ENCODE measurements around the gene HUWE1. TPM values are rescaled to one million over a fixed set of nuclear protein-coding genes. Genes with fewer than 3 reads are reported as not detected.
"Not testable (repeated sequence)": the region's sequence is repeated elsewhere in the genome, so short reads cannot be mapped to it uniquely, and the experiment has no call there.

The HUWE1 gene
- total and polyA plus RNA-seq, 2 experiments from 2014 or later = 61.2 to 225 TPM

DNA sequence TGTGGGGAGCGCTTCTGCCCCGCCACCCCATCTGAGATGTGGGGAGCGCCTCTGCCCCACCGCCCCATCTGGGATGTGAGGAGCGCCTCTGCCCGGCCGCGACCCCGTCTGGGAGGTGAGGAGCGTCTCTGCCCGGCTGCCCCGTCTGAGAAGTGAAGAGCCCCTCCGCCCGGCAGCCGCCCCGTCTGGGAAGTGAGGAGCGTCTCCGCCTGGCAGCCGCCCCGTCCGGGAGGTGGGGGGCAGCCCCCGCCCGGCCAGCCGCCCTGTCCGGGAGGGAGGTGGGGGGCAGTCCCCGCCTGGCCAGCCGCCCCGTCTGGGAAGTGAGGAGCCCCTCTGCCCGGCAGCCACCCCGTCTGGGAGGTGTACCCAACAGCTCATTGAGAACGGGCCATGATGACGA lies 35.1 kb upstream of the HUWE1 start:
- H3K4me3 ChIP-seq; ATAC-seq; H3K27me3 Mint-ChIP-seq (ENCODE audit: insufficient read depth, low read depth, poor library complexity); H2AFZ ChIP-seq; H3K79me2 ChIP-seq (replicated peaks; ENCODE audit: insufficient read depth); H3K9me2 ChIP-seq (ENCODE audit: insufficient read depth); H3K4me2 ChIP-seq; H4K20me1 ChIP-seq (replicated peaks; ENCODE audit: insufficient read depth); H3K4me3 Mint-ChIP-seq; H3F3A ChIP-seq (replicated peaks; ENCODE audit: low read depth); H3K4me1 ChIP-seq (ENCODE audit: insufficient read depth); H3K36me3 Mint-ChIP-seq (ENCODE audit: low read depth); H3K27ac ChIP-seq (ENCODE audit: low read depth); H3K4me1 Mint-ChIP-seq; DNase-seq (ENCODE audit: low spot score); H3K27me3 ChIP-seq (ENCODE audit: insufficient read depth); H3K27ac Mint-ChIP-seq; H3K36me3 ChIP-seq (ENCODE audit: insufficient read depth): not testable (repeated sequence)
- peaks cover 15% of the 10 kb centered on the region; the same call in 1 of the 3 replicates for H3K9me3 Mint-ChIP-seq

DNA sequence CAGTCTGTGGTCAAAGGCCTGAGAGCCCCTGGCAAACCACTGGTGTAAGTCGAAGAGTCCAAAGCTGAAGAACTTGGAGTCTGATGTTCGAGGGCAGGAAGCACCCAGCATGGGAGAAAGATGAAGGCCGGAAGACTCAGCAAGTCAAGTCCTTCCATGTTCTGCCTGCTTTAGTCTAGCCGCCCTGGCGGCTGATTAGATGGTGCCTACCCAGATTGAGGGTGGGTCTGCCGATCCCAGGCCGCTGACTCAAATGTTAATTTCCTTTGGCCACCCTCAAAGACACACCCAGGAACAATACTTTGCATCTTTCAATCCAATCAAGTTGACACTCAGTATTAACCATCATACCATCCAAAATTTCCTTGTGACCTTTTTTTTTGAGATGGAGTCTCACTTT lies 33.1 kb upstream of the HUWE1 start:
- H3K9me2 ChIP-seq (ENCODE audit: insufficient read depth); ATAC-seq; H3K79me2 ChIP-seq (replicated peaks; ENCODE audit: insufficient read depth); H3K27ac ChIP-seq (ENCODE audit: low read depth); H2AFZ ChIP-seq; H3F3A ChIP-seq (replicated peaks; ENCODE audit: low read depth); H3K27ac Mint-ChIP-seq; H3K27me3 Mint-ChIP-seq (ENCODE audit: insufficient read depth, low read depth, poor library complexity); H3K4me1 Mint-ChIP-seq; H3K27me3 ChIP-seq (ENCODE audit: insufficient read depth); H3K4me3 Mint-ChIP-seq; DNase-seq (ENCODE audit: low spot score); H3K36me3 Mint-ChIP-seq (ENCODE audit: low read depth); H3K36me3 ChIP-seq (ENCODE audit: insufficient read depth); H4K20me1 ChIP-seq (replicated peaks; ENCODE audit: insufficient read depth); H3K4me3 ChIP-seq; H3K4me1 ChIP-seq (ENCODE audit: insufficient read depth); H3K4me2 ChIP-seq: not testable (repeated sequence)
- peaks cover 15% of the 10 kb centered on the region; the same call in 1 of the 3 replicates for H3K9me3 Mint-ChIP-seq

DNA sequence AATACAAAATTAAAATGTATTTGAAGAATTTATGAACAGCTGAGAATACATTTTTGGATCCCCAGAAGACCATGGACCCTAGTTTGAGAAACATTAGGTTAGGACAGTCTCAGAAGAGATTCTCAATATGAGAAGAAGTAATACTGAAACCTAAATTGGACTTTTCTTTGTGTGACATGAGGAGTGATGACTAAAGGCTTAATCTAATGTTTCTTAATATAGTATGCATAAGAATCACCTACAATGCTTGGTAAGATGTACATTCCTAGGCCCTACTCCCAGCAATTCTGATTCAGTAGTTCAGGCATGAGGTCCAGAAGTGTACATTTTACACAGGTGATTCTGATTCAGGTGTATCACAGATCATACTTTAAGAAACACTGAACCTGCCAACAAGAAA lies 31.6 kb upstream of the HUWE1 start:
- no peaks in the 10 kb centered on the region for H3K36me3 ChIP-seq (ENCODE audit: insufficient read depth)
- no peak overlapping the region for H3K4me2 ChIP-seq
- H3F3A ChIP-seq (replicated peaks; ENCODE audit: low read depth) = no peaks in the 10 kb centered on the region
- no peak overlapping the region for H2AFZ ChIP-seq
- H3K4me1 ChIP-seq (ENCODE audit: insufficient read depth) = no peaks in the 10 kb centered on the region
- H4K20me1 ChIP-seq (replicated peaks; ENCODE audit: insufficient read depth) = no peaks in the 10 kb centered on the region
- H3K9me3 Mint-ChIP-seq = peaks cover 4% of the 10 kb centered on the region; the same call in 1 of the 3 replicates
- no peak overlapping the region for H3K27ac ChIP-seq (ENCODE audit: low read depth)
- H3K9me2 ChIP-seq (ENCODE audit: insufficient read depth) = no peaks in the 10 kb centered on the region
- no peak for ATAC-seq
- H3K79me2 ChIP-seq (replicated peaks; ENCODE audit: insufficient read depth) = no peaks in the 10 kb centered on the region
- H3K4me3 Mint-ChIP-seq = no peak overlapping the region
- peaks cover 3% of the 10 kb centered on the region for H3K27me3 Mint-ChIP-seq (ENCODE audit: insufficient read depth, low read depth, poor library complexity)
- H3K36me3 Mint-ChIP-seq (ENCODE audit: low read depth) = no peaks in the 10 kb centered on the region
- no peak for DNase-seq (ENCODE audit: low spot score)
- H3K27ac Mint-ChIP-seq = no peak overlapping the region
- no peak overlapping the region for H3K4me3 ChIP-seq
- H3K27me3 ChIP-seq (ENCODE audit: insufficient read depth) = no peaks in the 10 kb centered on the region
- H3K4me1 Mint-ChIP-seq = peaks cover 20% of the 10 kb centered on the region
- no peak for TF ChIP-seq STAT1 (IDR thresholded peaks at IDR 0.05; ENCODE audit: unreplicated experiment)
- TF ChIP-seq CREB1 (CRISPR knock-in tag; IDR thresholded peaks at IDR 0.05; ENCODE audit: low read depth) = no peak
- TF ChIP-seq EZH2 (IDR thresholded peaks at IDR 0.05; ENCODE audit: low read depth, unreplicated experiment) = no peak
- TF ChIP-seq ZNF114 (CRISPR knock-in tag; IDR thresholded peaks at IDR 0.05) = no peak
- TF ChIP-seq, protein P1, sequence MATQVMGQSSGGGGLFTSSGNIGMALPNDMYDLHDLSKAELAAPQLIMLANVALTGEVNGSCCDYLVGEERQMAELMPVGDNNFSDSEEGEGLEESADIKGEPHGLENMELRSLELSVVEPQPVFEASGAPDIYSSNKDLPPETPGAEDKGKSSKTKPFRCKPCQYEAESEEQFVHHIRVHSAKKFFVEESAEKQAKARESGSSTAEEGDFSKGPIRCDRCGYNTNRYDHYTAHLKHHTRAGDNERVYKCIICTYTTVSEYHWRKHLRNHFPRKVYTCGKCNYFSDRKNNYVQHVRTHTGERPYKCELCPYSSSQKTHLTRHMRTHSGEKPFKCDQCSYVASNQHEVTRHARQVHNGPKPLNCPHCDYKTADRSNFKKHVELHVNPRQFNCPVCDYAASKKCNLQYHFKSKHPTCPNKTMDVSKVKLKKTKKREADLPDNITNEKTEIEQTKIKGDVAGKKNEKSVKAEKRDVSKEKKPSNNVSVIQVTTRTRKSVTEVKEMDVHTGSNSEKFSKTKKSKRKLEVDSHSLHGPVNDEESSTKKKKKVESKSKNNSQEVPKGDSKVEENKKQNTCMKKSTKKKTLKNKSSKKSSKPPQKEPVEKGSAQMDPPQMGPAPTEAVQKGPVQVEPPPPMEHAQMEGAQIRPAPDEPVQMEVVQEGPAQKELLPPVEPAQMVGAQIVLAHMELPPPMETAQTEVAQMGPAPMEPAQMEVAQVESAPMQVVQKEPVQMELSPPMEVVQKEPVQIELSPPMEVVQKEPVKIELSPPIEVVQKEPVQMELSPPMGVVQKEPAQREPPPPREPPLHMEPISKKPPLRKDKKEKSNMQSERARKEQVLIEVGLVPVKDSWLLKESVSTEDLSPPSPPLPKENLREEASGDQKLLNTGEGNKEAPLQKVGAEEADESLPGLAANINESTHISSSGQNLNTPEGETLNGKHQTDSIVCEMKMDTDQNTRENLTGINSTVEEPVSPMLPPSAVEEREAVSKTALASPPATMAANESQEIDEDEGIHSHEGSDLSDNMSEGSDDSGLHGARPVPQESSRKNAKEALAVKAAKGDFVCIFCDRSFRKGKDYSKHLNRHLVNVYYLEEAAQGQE (IDR thresholded peaks at IDR 0.05; ENCODE audit: unreplicated experiment) = no peak
- TF ChIP-seq POLR2AphosphoS5 (IDR thresholded peaks at IDR 0.05; ENCODE audit: low read depth) = no peak
- TF ChIP-seq, protein P2, sequence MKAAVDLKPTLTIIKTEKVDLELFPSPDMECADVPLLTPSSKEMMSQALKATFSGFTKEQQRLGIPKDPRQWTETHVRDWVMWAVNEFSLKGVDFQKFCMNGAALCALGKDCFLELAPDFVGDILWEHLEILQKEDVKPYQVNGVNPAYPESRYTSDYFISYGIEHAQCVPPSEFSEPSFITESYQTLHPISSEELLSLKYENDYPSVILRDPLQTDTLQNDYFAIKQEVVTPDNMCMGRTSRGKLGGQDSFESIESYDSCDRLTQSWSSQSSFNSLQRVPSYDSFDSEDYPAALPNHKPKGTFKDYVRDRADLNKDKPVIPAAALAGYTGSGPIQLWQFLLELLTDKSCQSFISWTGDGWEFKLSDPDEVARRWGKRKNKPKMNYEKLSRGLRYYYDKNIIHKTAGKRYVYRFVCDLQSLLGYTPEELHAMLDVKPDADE (IDR thresholded peaks at IDR 0.05) = no peak

All from GM23338 (cell line).